HG03442 (cell line): ENCODE results near the gene TLCD3B.

Experiments
- ATAC-seq: cut with Tn5 transposase; IDR thresholded peaks from one replicate; pipeline ENCODE4 v1.9.1; 2021; ENCODE audit warnings: mild to moderate bottlenecking, moderate library complexity; ENCODE audit not compliant: unreplicated experiment

TLCD3B gene

DNA sequence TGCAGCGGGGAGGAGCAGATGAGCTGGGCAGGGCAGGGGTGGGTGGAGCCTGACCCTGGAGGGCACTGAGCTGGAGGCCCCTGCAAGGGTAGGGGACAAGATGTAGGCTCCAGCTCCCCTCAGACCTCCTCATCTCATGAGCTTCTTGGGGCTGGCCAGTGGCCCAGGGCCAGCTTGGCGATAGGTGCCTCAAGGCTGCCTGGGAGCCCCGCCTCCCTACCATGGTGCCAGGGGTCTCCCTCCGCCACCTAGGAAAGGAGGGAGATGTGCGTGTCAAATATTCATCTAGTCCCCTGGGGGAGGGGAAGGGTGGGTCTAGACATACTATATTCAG is 39.5 kb downstream of the TLCD3B start:
- no peak for ATAC-seq

DNA sequence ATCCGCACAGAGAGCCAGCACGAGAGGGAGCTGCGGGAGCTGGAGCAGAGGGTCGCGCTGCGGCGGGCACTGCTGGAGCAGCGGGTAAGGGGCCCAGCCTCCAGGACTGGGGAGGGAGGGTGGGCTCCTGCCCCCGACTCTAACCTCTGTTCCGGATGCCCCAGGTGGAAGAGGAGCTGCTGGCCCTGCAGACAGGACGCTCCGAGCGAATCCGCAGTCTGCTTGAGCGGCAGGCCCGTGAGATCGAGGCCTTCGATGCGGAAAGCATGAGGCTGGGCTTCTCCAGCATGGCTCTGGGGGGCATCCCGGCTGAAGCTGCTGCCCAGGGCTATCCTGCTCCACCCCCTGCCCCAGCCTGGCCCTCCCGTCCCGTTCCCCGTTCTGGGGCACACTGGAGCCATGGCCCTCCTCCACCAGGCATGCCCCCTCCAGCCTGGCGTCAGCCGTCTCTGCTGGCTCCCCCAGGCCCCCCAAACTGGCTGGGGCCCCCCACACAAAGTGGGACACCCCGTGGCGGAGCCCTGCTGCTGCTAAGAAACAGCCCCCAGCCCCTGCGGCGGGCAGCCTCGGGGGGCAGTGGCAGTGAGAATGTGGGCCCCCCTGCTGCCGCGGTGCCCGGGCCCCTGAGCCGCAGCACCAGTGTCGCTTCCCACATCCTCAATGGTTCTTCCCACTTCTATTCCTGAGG is 40.0 kb downstream of the TLCD3B start:
- no peak for ATAC-seq

DNA sequence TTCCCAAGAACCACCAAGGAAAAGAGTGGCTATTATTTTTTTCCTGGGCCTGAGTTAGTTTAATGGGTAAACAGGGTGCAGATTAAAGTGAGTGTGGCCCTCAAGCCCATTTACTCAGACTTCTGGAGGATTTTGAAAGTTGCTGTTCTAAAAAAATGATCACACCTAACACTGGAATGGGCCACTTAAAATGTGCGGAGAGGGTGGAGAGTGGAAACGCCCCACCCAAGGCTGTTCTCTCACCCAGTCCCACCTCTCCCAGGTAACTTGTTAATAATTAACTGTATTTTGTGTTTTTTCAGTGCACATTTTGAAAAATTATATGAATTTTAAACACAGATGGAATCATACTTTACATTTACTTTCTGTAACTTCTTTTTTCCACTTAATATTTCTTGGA is 41.0 kb downstream of the TLCD3B start:
- ATAC-seq: no peak

DNA sequence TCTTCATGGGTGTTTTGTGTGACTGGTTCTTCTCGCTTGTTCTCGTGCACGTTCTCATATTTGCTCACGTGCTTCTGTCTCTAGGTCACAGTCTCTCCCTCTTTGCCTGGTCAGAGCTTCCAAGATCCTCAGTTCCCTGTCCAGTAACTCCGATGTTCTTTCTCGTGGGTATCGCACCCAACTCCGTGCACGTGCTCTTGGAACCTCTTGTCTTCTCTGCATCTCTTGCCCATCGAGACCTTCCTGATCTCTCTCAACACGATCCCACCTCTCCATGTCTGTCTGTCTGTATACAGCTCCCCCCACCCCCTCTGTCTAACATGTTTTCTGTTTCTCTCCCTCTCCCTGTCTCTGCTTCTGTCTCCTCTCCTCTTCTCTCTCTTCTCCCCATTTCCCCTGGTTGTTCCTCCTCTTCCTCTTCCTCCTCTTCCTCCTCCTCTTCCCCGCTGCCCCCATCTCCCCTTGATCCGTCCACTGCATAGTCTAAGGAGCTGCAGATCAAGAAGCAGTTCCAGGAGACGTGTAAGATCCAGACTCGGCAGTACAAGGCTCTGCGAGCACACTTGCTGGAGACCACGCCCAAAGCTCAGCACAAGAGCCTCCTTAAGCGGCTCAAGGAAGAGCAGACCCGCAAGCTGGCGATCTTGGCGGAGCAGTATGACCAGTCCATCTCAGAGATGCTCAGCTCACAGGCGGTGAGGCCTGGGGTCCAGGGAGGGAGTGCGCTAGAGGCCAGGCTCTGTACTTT is 41.8 kb downstream of the TLCD3B start:
- no peak for ATAC-seq

DNA sequence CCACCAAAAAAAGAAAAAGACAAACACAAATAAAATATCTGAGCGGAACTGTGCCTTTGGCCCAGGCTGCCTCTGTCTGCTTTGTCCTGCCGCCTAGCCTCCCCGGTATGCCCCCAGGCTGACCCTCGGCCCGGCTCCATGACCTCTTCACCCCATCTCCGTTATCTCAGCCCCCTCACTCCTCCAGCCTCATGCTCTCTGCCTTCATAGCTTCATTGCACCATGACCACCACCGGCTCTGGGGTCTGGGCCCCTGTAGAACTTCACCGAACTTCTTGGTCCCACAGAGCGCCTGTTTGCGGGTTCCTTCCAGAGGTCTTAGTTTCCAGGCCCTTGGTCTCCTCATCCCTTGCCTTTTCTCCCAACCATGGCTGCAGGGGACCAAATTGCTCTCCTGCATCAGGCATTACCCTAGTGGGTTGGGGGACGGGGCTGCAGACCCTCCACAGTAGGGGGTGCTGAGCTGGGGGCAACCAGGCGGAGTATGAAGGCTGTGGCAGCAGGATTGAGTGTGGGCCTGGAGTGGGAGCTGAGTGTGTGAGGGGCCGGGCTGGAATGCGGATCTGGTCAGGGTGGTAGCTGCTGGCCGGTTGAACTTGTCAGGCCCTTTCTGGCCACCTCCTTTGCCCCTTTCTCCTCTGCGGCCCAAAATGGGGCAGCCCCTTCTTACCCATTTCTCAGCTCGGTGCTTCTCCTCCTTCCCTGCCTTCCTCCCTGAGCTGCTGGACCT is 42.6 kb downstream of the TLCD3B start:
- ATAC-seq: no peak

GRCh38 chr16:29987371-29988085 is 43.5 kb downstream of the TLCD3B start:
- ATAC-seq: no peak

- ATAC-seq: no peak
These were observed 44.1 kb downstream of the TLCD3B start for GRCh38 chr16:29986931-29987330.

GRCh38 chr16:29986231-29986630 is 44.8 kb downstream of the TLCD3B start:
- ATAC-seq: no peak

GRCh38 chr16:29985271-29985811 is 45.7 kb downstream of the TLCD3B start:
- ATAC-seq: no peak

DNA sequence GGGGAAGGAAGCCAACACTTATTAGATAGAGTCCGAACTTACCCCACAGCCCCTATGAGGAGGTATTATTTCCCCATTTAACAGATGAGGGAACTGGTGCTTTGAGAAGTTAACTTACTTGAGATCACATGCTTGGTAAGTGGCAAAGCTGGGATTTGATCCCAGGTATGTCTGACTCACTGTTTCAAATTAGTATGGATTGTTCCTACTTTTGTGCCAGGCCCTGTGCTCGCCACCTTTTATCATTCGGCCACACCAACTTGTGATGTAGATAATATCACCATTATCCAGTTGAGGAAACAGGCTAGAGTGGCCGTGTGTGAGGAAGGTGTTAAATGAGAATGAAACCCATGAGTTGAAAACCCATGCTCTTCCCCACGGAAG is 46.3 kb downstream of the TLCD3B start:
- no peak for ATAC-seq

DNA sequence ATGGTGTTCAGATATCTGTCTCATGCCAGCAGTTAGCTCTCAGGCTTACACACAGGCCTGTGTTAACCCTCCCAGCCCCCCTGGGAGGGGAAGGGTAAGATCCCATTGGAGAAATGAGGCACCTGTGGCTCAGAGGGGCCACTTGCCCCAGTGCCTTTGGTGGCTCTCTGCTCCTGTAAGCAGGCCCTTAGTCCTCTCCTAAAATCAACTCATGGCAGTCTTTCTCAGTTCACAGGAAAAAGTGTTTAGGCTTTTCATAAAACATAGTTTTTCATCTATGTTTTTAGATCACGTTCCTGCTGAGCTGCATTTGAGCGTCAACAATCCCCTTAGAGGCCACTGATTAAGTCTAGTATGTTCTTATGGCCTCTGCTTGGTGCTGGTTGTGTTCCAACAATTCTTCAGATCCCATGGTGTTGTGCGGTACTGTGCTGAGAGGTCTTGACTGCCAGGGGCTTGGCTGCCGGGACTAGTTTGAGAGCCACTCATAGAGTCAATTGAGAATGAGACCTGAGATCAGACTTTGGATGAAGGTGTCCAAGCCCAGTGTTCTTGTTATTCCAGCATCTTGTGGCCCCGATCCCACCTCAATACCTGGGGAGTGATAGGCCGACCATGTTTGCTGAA is 46.8 kb downstream of the TLCD3B start:
- no peak for ATAC-seq

- no peak for ATAC-seq
These were observed 47.5 kb downstream of the TLCD3B start for GRCh38 chr16:29983420-29984136.

DNA sequence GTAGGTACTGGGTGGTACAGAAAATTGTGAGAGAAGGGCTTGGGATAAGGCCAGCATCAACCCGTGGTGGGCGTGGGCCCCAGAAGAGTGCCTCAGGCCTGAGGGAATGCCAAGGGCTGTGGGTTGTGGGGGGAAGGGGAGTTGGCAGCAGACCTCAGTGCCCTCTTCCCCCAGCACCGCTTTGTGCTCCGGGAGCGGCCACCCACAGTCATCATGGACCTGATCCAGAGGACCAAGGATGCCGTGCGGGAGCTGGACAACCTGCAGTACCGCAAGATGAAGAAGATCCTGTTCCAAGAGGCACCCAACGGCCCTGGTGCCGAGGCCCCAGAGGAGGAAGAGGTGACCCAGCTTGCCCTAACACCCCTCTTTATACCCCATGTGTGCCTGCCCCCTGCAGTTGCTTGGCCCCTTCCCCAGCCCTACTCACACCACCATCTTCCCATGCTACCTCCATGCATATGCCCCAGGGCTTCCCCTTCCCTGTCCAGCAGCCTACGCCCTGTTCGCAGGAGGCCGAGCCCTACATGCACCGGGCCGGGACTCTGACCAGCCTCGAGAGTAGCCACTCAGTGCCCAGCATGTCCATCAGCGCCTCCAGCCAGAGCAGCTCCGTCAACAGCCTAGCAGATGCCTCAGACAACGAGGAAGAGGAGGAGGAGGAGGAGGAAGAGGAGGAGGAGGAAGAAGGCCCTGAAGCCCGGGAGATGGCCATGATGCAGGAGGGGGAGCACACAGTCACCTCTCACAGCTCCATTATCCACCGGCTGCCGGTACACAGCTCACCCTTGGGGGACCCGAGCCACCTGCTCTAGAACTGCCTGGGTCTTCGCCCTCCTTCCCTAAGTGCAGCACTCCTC is 48.3 kb downstream of the TLCD3B start:
- ATAC-seq: no peak

DNA sequence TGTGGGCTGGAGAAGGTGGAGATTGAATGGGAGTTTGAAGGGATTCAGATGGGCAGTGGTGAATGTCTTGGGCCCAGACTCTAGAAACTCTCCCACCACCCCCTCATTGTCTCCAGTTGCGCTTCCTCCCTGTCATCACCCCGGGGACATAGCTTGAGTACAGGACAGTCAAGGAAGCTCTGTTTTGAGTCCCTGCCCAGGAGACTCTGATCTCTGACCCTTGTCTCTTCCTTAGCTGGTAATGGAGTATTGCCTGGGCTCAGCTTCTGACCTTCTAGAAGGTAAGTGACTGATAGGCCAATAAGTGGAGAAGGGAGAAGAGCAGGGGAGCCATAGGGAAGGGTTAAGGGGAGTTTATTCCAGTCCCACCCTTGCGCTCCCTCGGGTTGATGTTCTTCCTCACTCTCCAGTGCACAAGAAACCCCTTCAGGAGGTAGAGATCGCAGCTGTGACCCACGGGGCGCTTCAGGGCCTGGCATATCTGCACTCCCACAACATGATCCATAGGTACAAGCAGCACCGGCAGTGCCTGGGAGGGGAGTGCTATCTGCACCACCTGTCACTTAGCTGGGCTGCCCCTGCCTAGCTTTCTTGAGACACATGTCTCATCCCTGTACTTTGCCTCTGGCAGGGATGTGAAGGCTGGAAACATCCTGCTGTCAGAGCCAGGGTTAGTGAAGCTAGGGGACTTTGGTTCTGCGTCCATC is 52.4 kb downstream of the TLCD3B start:
- no peak for ATAC-seq

- no peak for ATAC-seq
These were observed 53.0 kb downstream of the TLCD3B start for GRCh38 chr16:29978081-29978480.

GRCh38 chr16:29977063-29977825 is 53.8 kb downstream of the TLCD3B start:
- ATAC-seq: no peak

- ATAC-seq: no peak
These were observed 55.1 kb downstream of the TLCD3B start for GRCh38 chr16:29975811-29976511.
